K562 (cell line): ENCODE data around the gene PCED1B. TPM values are rescaled to one million over a fixed set of nuclear protein-coding genes. Genes with fewer than 3 reads are reported as not detected.

Source experiments
- ATF1 ChIP-seq, 2 experiments: fragments of 450-650 bp in 1 of 2; IDR thresholded peaks; 2 replicates each; pipeline ENCODE4 v1.6.1; 2016; ENCODE audit warnings: missing compliant biosample characterization in 1 of 2, missing genetic modification characterization in 1 of 2
- BRD4 ChIP-seq: fragments of 200-600 bp; sonication (generic); IDR thresholded peaks from 2 replicates; pipeline ENCODE4 v1.6.1; 2017; ENCODE audit warnings: inconsistent platforms
- GABPB2 ChIP-seq: fragments of 250-450 bp; sonication (Bioruptor Pico); conservative IDR thresholded peaks from 2 replicates; pipeline ENCODE4 v1.5.1; 2021; ENCODE audit warnings: mild to moderate bottlenecking
- LEF1 ChIP-seq: fragments of 450-650 bp; IDR thresholded peaks from 2 replicates; pipeline ENCODE4 v1.6.1; 2016; ENCODE audit warnings: mild to moderate bottlenecking
- NR2C2 ChIP-seq, 2 experiments: fragments of 200-800 bp in 1 of 2; sonication (Bioruptor generic) in 1 of 2; sonication (generic) in 1 of 2; formaldehyde crosslinking in 1 of 2; IDR thresholded peaks; 2 replicates each; pipeline versions ENCODE4 v1.6.1 to v1.8.0; 2016 to 2022; ENCODE audit warnings: mild to moderate bottlenecking in 1 of 2, missing compliant biosample characterization in 1 of 2, missing genetic modification characterization in 1 of 2, missing genetic modification reagents in 1 of 2
- OTX1 ChIP-seq: fragments of 450-650 bp; formaldehyde crosslinking; IDR thresholded peaks from 2 replicates; pipeline ENCODE4 v1.4.0; 2022; ENCODE audit warnings: mild to moderate bottlenecking
- PHF8 ChIP-seq: fragments of 200-600 bp; sonication (generic); IDR thresholded peaks from 2 replicates; pipeline ENCODE4 v1.6.1; 2012; ENCODE audit warnings: mixed run types, mild to moderate bottlenecking, inconsistent platforms, low read length, moderate library complexity, borderline replicate concordance
- PRDM10 ChIP-seq: fragments of 450-650 bp; IDR thresholded peaks from 2 replicates; pipeline ENCODE4 v1.6.1; 2018; ENCODE audit not compliant: partially characterized antibody
- SMARCA5 ChIP-seq: fragments of 450-650 bp; IDR thresholded peaks from 2 replicates; pipeline ENCODE4 v1.6.1; 2016
- ZBTB12 ChIP-seq: fragments of 250-450 bp; sonication (Bioruptor Pico); IDR thresholded peaks from 2 replicates; pipeline ENCODE4 v1.4.0; 2020
- ZNF41 ChIP-seq: fragments of 250-450 bp; sonication (Bioruptor Pico); conservative IDR thresholded peaks from 2 replicates; pipeline ENCODE4 v1.4.0; 2020; ENCODE audit warnings: mild to moderate bottlenecking
- ZNF830 ChIP-seq: fragments of 250-450 bp; sonication (Bioruptor Pico); IDR thresholded peaks from 2 replicates; pipeline ENCODE4 v1.5.0; 2021; ENCODE audit warnings: mild to moderate bottlenecking
- polyA plus RNA-seq, 8 experiments: library from polyadenylated mRNA; depleted of rRNA in 4 of 8; stranded (reverse) in 5 of 8; unstranded in 3 of 8; fragments of >200 nt; fragmentation: Nextera tagmentation in 2 of 8; fragmentation: Illumina TruSeq in 1 of 8; extraction: Ambion mirVana in 2 of 8; extraction: Trizol in 1 of 8; gene quantifications; 2 replicates each; pipeline versions ENCODE4 v1.2.1 to v1.2.3, GENCODE V29; 2011 to 2014; ENCODE audit warnings: inconsistent platforms in 1 of 8, missing spikeins in 1 of 8
- total RNA-seq, 7 experiments: library from RNA; depleted of rRNA in 6 of 7; stranded (reverse); fragments of >200 nt in 6 of 7; fragmentation: Illumina TruSeq in 2 of 7; extraction: Trizol in 2 of 7; gene quantifications; 2 replicates each; pipeline versions ENCODE4 v1.2.1 to v1.2.3, GENCODE V29; 2011 to 2021; ENCODE audit warnings: low replicate concordance in 1 of 7
- TF ChIP-seq, protein P1 (sequence below), 2 experiments: fragments of 200-800 bp in 1 of 2; sonication (Bioruptor generic) in 1 of 2; sonication (generic) in 1 of 2; formaldehyde crosslinking in 1 of 2; IDR thresholded peaks in 1 of 2; conservative IDR thresholded peaks in 1 of 2; 2 replicates each; pipeline versions ENCODE4 v1.5.0 to v1.6.1; 2016 to 2020; ENCODE audit warnings: missing compliant biosample characterization in 1 of 2, missing genetic modification characterization in 1 of 2, missing genetic modification reagents in 1 of 2
- TF ChIP-seq, protein P2 (sequence below): sonication (generic); formaldehyde crosslinking; IDR thresholded peaks from 2 replicates; pipeline ENCODE4 v1.8.0; 2022; ENCODE audit warnings: mild to moderate bottlenecking, missing genetic modification reagents

PCED1B gene
- total and polyA plus RNA-seq, 9 of the 15 experiments (the other 6 are each of a cell fraction or from before 2014, with no cell fraction given), result 1.2 to 9.3 (median 2.5) TPM

DNA sequence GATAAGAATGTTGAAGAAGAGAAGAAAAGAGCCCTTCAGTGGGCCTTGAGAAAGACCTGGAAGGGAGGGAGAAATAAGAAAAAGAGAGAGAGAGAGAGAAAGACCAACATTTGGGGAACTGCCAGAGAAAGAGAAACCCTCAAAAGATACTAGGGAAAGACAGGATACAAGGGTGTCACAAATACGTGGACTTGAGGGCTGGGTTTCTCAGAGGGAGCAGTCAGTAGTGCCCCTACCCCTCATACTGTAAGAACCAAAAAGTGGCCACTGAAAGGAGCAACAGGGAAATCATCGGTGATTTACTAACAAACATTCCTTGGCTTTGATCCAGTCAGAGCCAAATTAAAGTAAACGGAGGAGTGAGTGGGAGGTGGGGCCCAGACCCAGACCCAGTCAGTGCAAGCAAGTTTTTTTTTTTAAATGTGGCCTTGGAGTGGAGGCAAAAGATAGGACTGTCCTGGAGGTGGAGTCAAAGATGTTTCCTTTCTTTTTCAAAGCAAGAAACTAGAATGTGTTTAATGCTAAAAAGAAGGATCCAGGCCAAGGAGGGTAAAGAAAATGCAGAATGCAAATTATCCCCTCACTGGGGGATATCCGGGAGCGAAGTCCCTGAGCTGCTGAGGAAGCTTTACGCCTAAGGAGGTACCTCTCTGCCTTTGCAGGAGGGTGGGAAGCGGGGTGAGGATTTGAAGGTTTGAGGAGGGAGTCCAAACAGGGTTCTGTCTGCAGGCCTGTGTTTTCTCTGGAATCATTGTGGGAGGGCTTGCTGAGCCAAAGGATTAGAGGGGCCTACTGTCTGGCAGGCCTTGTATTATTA, 143.8 kb downstream of the PCED1B start (continued):
- TF ChIP-seq, protein P1, sequence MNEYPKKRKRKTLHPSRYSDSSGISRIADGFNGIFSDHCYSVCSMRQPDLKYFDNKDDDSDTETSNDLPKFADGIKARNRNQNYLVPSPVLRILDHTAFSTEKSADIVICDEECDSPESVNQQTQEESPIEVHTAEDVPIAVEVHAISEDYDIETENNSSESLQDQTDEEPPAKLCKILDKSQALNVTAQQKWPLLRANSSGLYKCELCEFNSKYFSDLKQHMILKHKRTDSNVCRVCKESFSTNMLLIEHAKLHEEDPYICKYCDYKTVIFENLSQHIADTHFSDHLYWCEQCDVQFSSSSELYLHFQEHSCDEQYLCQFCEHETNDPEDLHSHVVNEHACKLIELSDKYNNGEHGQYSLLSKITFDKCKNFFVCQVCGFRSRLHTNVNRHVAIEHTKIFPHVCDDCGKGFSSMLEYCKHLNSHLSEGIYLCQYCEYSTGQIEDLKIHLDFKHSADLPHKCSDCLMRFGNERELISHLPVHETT (CRISPR knock-in tag; conservative IDR thresholded peaks at IDR 0.05 in 1 of 2, IDR thresholded peaks at IDR 0.05 in 1 of 2), result no peak
- 0 out of 2 replicates have a peak, but pooled peaks have one; percentile 53 for TF ChIP-seq ZNF830 (CRISPR knock-in tag)
- no peak for TF ChIP-seq GABPB2 (CRISPR knock-in tag)
- TF ChIP-seq OTX1 (CRISPR knock-in tag), result 0 out of 2 replicates have a peak, but pooled peaks have one; percentile 15
- no peak for TF ChIP-seq NR2C2 (CRISPR knock-in tag; IDR thresholded peaks at IDR 0.05)
- TF ChIP-seq NR2C2 (tag; IDR thresholded peaks at IDR 0.05), result peak; percentile 64; the same call in 1 of the 2 replicates
- TF ChIP-seq, protein P2, sequence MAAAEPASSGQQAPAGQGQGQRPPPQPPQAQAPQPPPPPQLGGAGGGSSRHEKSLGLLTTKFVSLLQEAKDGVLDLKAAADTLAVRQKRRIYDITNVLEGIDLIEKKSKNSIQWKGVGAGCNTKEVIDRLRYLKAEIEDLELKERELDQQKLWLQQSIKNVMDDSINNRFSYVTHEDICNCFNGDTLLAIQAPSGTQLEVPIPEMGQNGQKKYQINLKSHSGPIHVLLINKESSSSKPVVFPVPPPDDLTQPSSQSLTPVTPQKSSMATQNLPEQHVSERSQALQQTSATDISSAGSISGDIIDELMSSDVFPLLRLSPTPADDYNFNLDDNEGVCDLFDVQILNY (CRISPR knock-in tag), result no peak
- TF ChIP-seq LEF1, result 0 out of 2 replicates have a peak, but pooled peaks have one; percentile 44
- 0 out of 2 replicates have a peak, but pooled peaks have one; percentile 57 for TF ChIP-seq BRD4
- TF ChIP-seq ATF1 (CRISPR knock-in tag; IDR thresholded peaks at IDR 0.05), result no peak
- peak; percentile 51; the same call in 1 of the 2 replicates for TF ChIP-seq ATF1 (tag; IDR thresholded peaks at IDR 0.05)
- peak; percentile 53 for TF ChIP-seq PRDM10
- 0 out of 2 replicates have a peak, but pooled peaks have one; percentile 16 for TF ChIP-seq SMARCA5
- TF ChIP-seq ZNF41 (CRISPR knock-in tag), result 0 out of 2 replicates have a peak, but pooled peaks have one; percentile 6
- TF ChIP-seq PHF8, result peak; percentile 19; the same call in 1 of the 2 replicates
- no peak for TF ChIP-seq ZBTB12 (CRISPR knock-in tag)
